ENCODE results near the gene SEMA4D.

Gene SEMA4D

GRCh38 chr9:89400403-89401116 is 97.4 kb downstream of the SEMA4D start:
- Histone ChIP-seq H3K4me3 (replicated peaks; ENCODE audit: insufficient read depth, low read length) (no peak overlapping the region), H3K27ac (replicated peaks) (peak overlapping the region; percentile 63), H3K27me3 (ENCODE audit: insufficient read depth, poor library complexity, severe bottlenecking) (no peaks in the 10 kb centered on the region)
- peak; percentile 98 for TF ChIP-seq SPI1 (IDR thresholded peaks at IDR 0.05; ENCODE audit: borderline replicate concordance, low read depth)
- TF ChIP-seq, protein P1, sequence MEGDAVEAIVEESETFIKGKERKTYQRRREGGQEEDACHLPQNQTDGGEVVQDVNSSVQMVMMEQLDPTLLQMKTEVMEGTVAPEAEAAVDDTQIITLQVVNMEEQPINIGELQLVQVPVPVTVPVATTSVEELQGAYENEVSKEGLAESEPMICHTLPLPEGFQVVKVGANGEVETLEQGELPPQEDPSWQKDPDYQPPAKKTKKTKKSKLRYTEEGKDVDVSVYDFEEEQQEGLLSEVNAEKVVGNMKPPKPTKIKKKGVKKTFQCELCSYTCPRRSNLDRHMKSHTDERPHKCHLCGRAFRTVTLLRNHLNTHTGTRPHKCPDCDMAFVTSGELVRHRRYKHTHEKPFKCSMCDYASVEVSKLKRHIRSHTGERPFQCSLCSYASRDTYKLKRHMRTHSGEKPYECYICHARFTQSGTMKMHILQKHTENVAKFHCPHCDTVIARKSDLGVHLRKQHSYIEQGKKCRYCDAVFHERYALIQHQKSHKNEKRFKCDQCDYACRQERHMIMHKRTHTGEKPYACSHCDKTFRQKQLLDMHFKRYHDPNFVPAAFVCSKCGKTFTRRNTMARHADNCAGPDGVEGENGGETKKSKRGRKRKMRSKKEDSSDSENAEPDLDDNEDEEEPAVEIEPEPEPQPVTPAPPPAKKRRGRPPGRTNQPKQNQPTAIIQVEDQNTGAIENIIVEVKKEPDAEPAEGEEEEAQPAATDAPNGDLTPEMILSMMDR (IDR thresholded peaks at IDR 0.05; ENCODE audit: insufficient read depth, low read length) = no peak
- peak; percentile 50 to 83 for DNase-seq (ENCODE audit: low read depth in 1 of 2, low spot score in 1 of 2)

DNA sequence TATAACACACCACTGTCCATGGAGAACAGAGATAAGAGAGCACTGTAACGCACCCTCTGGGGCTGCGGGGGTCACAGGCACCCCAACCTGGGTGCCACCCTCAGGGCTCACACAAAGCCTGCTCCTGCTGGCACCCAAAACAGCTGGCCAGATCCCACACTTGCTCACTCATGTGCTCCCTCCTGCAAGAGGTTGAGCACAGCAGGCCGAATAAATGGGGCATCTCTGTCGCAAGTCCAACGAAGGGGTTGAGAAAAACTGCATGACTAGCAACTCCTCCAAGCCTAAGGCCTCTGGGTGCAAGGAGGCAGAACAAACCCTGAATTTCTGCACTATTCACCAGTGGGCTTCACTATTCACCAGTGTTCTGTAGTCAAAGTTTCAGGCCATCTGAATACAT is 99.3 kb downstream of the SEMA4D start:
- TF ChIP-seq, protein P2, sequence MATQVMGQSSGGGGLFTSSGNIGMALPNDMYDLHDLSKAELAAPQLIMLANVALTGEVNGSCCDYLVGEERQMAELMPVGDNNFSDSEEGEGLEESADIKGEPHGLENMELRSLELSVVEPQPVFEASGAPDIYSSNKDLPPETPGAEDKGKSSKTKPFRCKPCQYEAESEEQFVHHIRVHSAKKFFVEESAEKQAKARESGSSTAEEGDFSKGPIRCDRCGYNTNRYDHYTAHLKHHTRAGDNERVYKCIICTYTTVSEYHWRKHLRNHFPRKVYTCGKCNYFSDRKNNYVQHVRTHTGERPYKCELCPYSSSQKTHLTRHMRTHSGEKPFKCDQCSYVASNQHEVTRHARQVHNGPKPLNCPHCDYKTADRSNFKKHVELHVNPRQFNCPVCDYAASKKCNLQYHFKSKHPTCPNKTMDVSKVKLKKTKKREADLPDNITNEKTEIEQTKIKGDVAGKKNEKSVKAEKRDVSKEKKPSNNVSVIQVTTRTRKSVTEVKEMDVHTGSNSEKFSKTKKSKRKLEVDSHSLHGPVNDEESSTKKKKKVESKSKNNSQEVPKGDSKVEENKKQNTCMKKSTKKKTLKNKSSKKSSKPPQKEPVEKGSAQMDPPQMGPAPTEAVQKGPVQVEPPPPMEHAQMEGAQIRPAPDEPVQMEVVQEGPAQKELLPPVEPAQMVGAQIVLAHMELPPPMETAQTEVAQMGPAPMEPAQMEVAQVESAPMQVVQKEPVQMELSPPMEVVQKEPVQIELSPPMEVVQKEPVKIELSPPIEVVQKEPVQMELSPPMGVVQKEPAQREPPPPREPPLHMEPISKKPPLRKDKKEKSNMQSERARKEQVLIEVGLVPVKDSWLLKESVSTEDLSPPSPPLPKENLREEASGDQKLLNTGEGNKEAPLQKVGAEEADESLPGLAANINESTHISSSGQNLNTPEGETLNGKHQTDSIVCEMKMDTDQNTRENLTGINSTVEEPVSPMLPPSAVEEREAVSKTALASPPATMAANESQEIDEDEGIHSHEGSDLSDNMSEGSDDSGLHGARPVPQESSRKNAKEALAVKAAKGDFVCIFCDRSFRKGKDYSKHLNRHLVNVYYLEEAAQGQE (IDR thresholded peaks at IDR 0.05; ENCODE audit: insufficient replicate concordance, low read depth) = no peak
- TF ChIP-seq, protein P1 (IDR thresholded peaks at IDR 0.05; ENCODE audit: insufficient read depth, low read length) = no peak
- TF ChIP-seq GABPA (IDR thresholded peaks at IDR 0.05; ENCODE audit: low read depth) = no peak
- TF ChIP-seq SPI1 (IDR thresholded peaks at IDR 0.05; ENCODE audit: borderline replicate concordance, low read depth) = no peak
- TF ChIP-seq POLR2AphosphoS5 (IDR thresholded peaks at IDR 0.05; ENCODE audit: low read depth) = no peak
- peak; percentile 35 to 81 for DNase-seq (ENCODE audit: low read depth in 1 of 2, low spot score in 1 of 2)
- Histone ChIP-seq H3K4me3 (replicated peaks; ENCODE audit: insufficient read depth, low read length) (no peak overlapping the region), H3K27me3 (ENCODE audit: insufficient read depth, poor library complexity, severe bottlenecking) (no peaks in the 10 kb centered on the region), H3K27ac (replicated peaks) (peak overlapping the region; percentile 32; the same call in 1 of the 2 replicates)

DNA sequence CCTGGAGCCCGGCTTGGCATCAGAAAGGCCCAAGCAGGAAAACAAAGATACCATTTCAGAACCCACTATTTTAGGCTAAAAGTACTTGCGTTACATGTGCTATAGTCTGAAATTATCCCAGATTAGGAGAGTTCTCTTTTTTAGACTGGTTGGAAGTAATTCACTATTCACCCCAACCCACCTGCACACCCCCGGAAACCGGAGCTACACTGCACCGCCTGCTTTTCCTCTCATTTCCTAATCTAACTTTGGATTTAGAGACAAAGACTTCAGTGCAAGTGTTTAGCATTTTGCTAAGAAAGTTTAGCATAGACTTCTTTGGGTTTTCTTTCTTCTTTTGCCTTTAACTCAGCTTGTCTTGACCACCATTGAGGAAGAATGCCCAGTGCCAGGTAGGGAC is 100.4 kb downstream of the SEMA4D start:
- TF ChIP-seq, protein P2 (IDR thresholded peaks at IDR 0.05; ENCODE audit: insufficient replicate concordance, low read depth) = no peak
- TF ChIP-seq POLR2AphosphoS5 (IDR thresholded peaks at IDR 0.05; ENCODE audit: low read depth) (no peak), GABPA (IDR thresholded peaks at IDR 0.05; ENCODE audit: low read depth) (no peak), SPI1 (IDR thresholded peaks at IDR 0.05; ENCODE audit: borderline replicate concordance, low read depth) (no peak)
- TF ChIP-seq, protein P1 (IDR thresholded peaks at IDR 0.05; ENCODE audit: insufficient read depth, low read length) = no peak
- Histone ChIP-seq H3K27me3 (ENCODE audit: insufficient read depth, poor library complexity, severe bottlenecking) (no peaks in the 10 kb centered on the region), H3K4me3 (replicated peaks; ENCODE audit: insufficient read depth, low read length) (no peak overlapping the region), H3K27ac (replicated peaks) (no peak overlapping the region; the same call in 1 of the 2 replicates)
- DNase-seq (ENCODE audit: low read depth in 1 of 2, low spot score in 1 of 2) = no peak

Data from HL-60 (cell line).